ENCODE data around the gene CYTH4. TPM values are rescaled to one million over a fixed set of nuclear protein-coding genes. Genes with fewer than 3 reads are reported as not detected.

CYTH4 gene
- total RNA-seq, 1 donor from 2014 or later: 7.5 TPM

GRCh38 chr22:37349043-37349814, 66.9 kb downstream of the CYTH4 start:
- no peak for DNase-seq (ENCODE audit: missing footprints)
- no peak for ATAC-seq
- intact Hi-C loops (cut with DNase I): no loop called here

- intact Hi-C loops (cut with DNase I): no loop called here
- no peak for DNase-seq (ENCODE audit: missing footprints)
- no peak for ATAC-seq
Observed at GRCh38 chr22:37351232-37351631, 68.9 kb downstream of the CYTH4 start.

GRCh38 chr22:37352481-37352880, 70.2 kb downstream of the CYTH4 start:
- no peak for ATAC-seq
- intact Hi-C loops (cut with DNase I): no loop called here
- no peak for DNase-seq (ENCODE audit: missing footprints)

DNA sequence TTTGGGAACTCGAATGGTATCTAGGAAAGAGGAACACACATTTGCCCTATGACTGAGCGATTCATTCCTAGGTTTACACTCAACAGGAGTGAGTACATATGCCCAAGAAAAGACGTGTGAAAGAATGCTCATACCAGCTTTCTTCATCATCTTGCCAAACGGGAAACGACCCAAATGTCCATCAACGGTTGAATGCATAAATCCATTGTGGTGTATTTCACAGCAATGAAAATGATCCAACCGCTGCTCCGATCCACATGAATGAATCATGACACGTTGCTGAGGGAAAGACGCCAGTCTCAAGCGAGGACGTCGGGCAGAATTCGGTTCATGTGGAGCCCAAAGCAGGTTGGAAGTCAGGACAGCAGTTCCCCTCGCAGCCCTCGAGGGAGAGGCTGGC, 71.5 kb downstream of the CYTH4 start:
- ATAC-seq: no peak
- DNase-seq (ENCODE audit: missing footprints): no peak
- intact Hi-C loops (cut with DNase I): no loop called here

GRCh38 chr22:37354261-37354660, 72.0 kb downstream of the CYTH4 start:
- ATAC-seq (no peak), DNase-seq (ENCODE audit: missing footprints) (no peak)
- intact Hi-C loops (cut with DNase I): no loop called here

- intact Hi-C loops (cut with DNase I): no loop called here
- DNase-seq (ENCODE audit: missing footprints): no peak
- no peak for ATAC-seq
Observed at GRCh38 chr22:37354670-37355069, 72.4 kb downstream of the CYTH4 start.

DNA sequence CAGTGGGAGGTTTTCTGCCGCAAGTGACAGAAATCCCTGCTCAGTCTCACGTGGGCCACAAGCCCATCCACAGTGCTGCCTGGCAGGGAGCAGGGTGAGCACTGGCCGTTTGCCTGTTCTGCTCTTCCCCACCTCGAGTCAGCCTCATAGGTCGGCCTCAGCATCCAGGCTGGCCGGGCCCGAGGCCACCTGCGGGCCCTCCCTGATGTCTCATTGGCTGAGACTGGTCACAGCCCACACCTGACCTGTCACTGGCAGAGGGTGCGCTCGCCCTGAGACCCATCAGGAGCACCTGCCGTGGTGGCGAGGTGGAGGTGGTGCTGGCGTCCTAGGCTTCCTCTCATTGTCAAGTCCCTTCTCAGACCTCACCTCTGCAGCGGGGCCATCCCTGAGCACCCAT, 72.9 kb downstream of the CYTH4 start:
- no peak for DNase-seq (ENCODE audit: missing footprints)
- no peak for ATAC-seq
- intact Hi-C loops (cut with DNase I): no loop called here

GRCh38 chr22:37356922-37357321, 74.6 kb downstream of the CYTH4 start:
- ATAC-seq: no peak
- intact Hi-C loops (cut with DNase I): no loop called here
- no peak for DNase-seq (ENCODE audit: missing footprints)

GRCh38 chr22:37357446-37358075, 75.3 kb downstream of the CYTH4 start:
- ATAC-seq (no peak), DNase-seq (ENCODE audit: missing footprints) (no peak)
- intact Hi-C loops (cut with DNase I): no loop called here

- DNase-seq (ENCODE audit: missing footprints): no peak
- intact Hi-C loops (cut with DNase I): no loop called here
- ATAC-seq: no peak
Observed at GRCh38 chr22:37358386-37358785, 76.1 kb downstream of the CYTH4 start.

- intact Hi-C loops (cut with DNase I): no loop called here
Observed at GRCh38 chr22:37358917-37359316, 76.6 kb downstream of the CYTH4 start.

DNA sequence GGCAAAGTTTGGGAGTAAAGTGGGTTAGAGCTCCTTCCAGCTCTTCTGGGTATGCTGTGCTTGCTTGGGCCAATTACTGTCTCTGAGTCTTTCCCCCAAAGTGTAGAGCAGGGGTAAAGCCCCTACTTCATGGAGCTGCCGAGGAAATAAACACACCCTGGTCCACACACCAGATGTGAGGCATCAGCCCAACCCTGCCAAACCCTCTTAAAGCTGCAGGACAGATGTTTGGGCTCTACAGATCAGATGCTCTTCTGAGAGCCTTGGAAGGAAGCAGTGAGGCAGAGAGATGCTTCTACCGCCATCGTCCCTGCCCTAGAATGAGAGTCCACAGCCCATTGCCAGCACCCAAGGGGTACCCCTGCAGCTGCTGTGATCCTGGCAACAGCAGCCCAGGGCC, 80.3 kb downstream of the CYTH4 start:
- intact Hi-C loops (cut with DNase I): no loop called here
- DNase-seq (ENCODE audit: missing footprints): no peak
- ATAC-seq: no peak

More at GRCh38 chr22:37358917-37359316, 76.6 kb downstream of the CYTH4 start:
- DNase-seq (ENCODE audit: missing footprints): no peak
- no peak for ATAC-seq

DNA sequence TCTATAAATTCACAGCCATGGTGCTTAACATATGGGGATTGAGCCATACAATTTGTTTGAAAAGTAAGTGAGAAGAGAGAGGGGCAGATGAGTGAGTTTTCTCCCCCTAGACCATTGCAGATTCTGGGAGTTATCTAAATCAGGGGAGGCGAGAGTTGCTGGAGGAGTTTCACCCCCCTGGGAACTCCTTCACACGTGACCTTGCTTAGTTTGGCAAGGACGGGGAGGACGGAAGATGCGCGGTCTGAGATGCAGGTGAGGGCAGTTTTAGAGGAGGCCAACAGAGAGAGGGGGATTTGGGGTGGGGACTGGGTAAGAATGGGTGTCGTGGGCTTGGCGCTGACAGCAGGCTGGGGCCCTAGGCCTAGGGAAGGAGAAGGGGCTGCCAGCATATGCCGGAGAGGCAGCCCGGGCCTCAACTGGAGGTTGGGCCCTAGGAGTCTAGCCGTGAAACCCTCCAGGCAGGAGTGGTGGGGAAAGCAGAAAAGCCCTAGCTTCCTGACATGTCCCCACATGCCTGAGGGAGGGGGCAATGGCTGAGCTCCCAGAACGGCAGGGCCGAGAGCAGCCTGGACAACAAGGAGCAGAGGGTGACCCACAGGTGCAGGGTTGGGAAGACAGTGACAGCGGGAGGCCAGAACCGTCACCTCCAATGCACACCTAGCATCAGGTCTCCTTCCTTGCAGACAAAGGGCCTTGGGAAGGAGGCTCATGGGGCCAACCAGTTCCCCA, 81.1 kb downstream of the CYTH4 start:
- ATAC-seq (no peak), DNase-seq (ENCODE audit: missing footprints) (no peak)

More for the DNA sequence above, 81.1 kb downstream of the CYTH4 start:
- intact Hi-C loops (cut with DNase I): no loop called here

Other genes starting within 250 kb of the CYTH4 start
- 11.2 TPM for gene KCTD17, start 230.8 kb upstream of the CYTH4 start, total RNA-seq
- not detected for gene TMPRSS6, start 172.8 kb upstream of the CYTH4 start, total RNA-seq
- 1.3 TPM for gene IL2RB, start 132.6 kb upstream of the CYTH4 start, total RNA-seq
- gene C1QTNF6, start 94.3 kb upstream of the CYTH4 start, total RNA-seq: 1.6 TPM
- not detected for gene SSTR3, start 70.0 kb upstream of the CYTH4 start, total RNA-seq
- 6.9 TPM for gene RAC2, start 38.2 kb upstream of the CYTH4 start, total RNA-seq
- 0.22 TPM for gene ELFN2, start 145.0 kb downstream of the CYTH4 start, total RNA-seq
- 14.4 TPM for gene MFNG, start 203.9 kb downstream of the CYTH4 start, total RNA-seq
- gene CARD10, start 236.9 kb downstream of the CYTH4 start, total RNA-seq: 10.3 TPM